ENCODE data around the gene MMP14. TPM values are rescaled to one million over a fixed set of nuclear protein-coding genes. Genes with fewer than 3 reads are reported as not detected.

Gene MMP14
- total RNA-seq, 1 donor, result 580 TPM

DNA sequence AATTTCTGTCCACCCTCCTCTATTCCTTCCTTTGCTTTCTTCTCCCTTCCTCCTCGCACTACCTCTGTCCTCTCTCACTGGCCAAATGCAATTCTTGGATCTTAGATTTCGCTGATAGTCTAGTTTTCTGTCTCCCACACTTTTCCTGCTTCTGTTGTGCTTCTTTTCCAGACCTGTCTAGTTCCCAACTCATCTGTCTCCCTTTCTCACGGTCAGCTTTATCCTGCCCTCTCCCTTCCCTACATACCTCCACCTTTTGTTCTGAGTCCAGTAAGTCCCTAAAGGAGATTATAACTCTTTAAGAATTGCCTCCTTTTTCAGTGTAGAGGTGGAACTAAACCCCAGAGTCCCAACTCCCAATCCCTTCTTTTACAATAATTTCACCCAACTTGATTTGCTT lies 880 bp upstream of the MMP14 start:
- Histone ChIP-seq H3K4me3 (ENCODE audit: insufficient read depth, low read length) (no peak overlapping the region), H3K79me2 (ENCODE audit: insufficient read depth, low read length) (peaks cover 63% of the 10 kb centered on the region), H3K4me1 (ENCODE audit: insufficient read depth, low read length) (peaks cover 29% of the 10 kb centered on the region), H3K27me3 (ENCODE audit: insufficient read depth, low read length) (no peaks in the 10 kb centered on the region), H3K4me2 (ENCODE audit: insufficient read depth, low read length) (peak overlapping the region; percentile 88), H3K36me3 (ENCODE audit: insufficient read depth, low read length) (peaks cover 26% of the 10 kb centered on the region), H3K27ac (ENCODE audit: low read depth, low read length) (peak overlapping the region; percentile 97), H4K20me1 (ENCODE audit: insufficient read depth, low read length) (peaks cover 11% of the 10 kb centered on the region), H3K9me3 (ENCODE audit: low read depth, low read length) (no peaks in the 10 kb centered on the region), H2AFZ (ENCODE audit: low read length) (no peak overlapping the region)
- TF ChIP-seq, protein P1, sequence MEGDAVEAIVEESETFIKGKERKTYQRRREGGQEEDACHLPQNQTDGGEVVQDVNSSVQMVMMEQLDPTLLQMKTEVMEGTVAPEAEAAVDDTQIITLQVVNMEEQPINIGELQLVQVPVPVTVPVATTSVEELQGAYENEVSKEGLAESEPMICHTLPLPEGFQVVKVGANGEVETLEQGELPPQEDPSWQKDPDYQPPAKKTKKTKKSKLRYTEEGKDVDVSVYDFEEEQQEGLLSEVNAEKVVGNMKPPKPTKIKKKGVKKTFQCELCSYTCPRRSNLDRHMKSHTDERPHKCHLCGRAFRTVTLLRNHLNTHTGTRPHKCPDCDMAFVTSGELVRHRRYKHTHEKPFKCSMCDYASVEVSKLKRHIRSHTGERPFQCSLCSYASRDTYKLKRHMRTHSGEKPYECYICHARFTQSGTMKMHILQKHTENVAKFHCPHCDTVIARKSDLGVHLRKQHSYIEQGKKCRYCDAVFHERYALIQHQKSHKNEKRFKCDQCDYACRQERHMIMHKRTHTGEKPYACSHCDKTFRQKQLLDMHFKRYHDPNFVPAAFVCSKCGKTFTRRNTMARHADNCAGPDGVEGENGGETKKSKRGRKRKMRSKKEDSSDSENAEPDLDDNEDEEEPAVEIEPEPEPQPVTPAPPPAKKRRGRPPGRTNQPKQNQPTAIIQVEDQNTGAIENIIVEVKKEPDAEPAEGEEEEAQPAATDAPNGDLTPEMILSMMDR (IDR thresholded peaks at IDR 0.05; ENCODE audit: extremely low read depth, low read depth, low read length), result no peak
- peak; percentile 31 for DNase-seq (ENCODE audit: insufficient read length, low spot score, missing footprints)

DNA sequence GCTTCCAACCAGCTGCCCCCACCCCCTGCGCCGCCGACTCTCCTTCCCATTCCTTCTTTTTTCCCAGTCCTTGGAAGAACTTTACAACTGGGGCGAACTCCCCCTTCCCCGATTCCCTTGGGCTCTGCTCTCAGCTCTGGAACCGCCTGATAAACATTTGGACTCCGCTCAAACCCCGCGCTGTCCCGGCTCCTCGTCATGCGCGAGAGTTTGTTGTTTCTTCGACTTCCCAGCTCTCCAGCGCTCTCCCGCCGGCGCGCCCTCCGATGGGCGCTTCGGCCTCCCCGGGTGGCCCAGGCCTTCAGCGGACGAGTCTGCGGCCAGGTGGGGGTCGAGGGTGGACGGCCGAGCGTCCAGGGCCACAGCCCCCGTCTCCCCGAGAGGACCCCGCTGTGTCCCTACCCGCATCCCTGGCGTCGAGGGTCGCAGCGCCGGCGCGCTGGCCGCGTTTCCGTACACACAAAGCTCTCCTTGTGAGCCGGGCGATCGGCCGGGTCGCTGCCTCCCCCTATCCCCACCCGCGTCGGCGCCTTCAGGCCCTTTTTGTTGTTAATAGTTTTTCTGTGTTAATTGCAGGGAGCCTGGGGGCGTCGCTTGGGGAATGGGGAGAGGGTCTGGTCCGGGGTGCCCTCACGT lies 847 bp downstream of the MMP14 start:
- peak overlapping the region; percentile 96 for H3K4me3 ChIP-seq (ENCODE audit: insufficient read depth, low read length)
- H2AFZ ChIP-seq (ENCODE audit: low read length), result no peak overlapping the region
- H3K36me3 ChIP-seq (ENCODE audit: insufficient read depth, low read length), result peaks cover 33% of the 10 kb centered on the region
- peak overlapping the region; percentile 88 for H3K4me2 ChIP-seq (ENCODE audit: insufficient read depth, low read length)
- H3K27ac ChIP-seq (ENCODE audit: low read depth, low read length), result peak overlapping the region; percentile 97
- H3K9me3 ChIP-seq (ENCODE audit: low read depth, low read length), result no peaks in the 10 kb centered on the region
- H4K20me1 ChIP-seq (ENCODE audit: insufficient read depth, low read length), result peaks cover 13% of the 10 kb centered on the region
- TF ChIP-seq, protein P1 (IDR thresholded peaks at IDR 0.05; ENCODE audit: extremely low read depth, low read depth, low read length), result no peak
- peaks cover 25% of the 10 kb centered on the region for H3K4me1 ChIP-seq (ENCODE audit: insufficient read depth, low read length)
- DNase-seq (ENCODE audit: insufficient read length, low spot score, missing footprints), result peak; percentile 91
- peaks cover 66% of the 10 kb centered on the region for H3K79me2 ChIP-seq (ENCODE audit: insufficient read depth, low read length)
- no peaks in the 10 kb centered on the region for H3K27me3 ChIP-seq (ENCODE audit: insufficient read depth, low read length)

DNA sequence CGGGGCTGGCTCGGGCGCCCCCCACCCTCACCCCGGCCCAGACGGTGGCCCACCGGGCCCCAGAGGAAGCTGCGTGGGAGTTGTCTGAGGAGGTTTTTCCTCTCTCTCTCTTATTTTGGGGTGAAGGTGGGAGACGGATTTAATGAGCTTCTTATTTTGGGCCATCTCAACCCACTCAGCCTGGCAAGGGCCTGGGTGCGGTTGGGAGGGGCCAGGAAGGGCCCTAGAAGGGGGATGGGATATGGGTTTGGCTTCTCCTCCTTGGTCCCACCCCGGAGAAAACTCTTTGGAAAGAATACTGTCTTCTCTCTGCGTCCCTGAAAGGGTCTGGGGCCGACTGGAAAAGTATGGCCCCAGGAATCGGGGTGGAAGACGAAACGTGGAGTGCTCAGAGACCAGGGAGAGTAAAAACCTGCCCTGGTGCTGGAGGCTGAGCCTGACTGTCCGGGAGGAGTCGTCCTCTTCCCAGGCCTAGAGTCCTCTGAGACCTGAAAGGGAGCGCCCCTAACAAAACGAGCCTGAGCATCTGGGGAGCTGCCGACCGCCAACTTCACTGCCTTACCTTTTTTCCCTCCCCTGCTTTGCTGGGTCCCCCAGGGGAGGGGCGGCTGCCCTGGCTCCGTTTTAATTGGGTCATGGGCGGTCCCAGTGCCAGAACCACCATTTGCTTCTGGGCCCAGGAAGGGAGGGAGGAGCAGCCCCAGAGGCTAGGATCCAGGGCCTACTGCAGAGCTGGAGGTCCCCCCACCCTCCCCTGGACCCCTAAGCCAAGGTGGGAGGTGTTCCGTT lies 1.6 kb downstream of the MMP14 start:
- TF ChIP-seq, protein P1 (IDR thresholded peaks at IDR 0.05; ENCODE audit: extremely low read depth, low read depth, low read length), result no peak
- Histone ChIP-seq H3K9me3 (ENCODE audit: low read depth, low read length) (no peaks in the 10 kb centered on the region), H3K4me2 (ENCODE audit: insufficient read depth, low read length) (peak overlapping the region; percentile 88), H4K20me1 (ENCODE audit: insufficient read depth, low read length) (peaks cover 17% of the 10 kb centered on the region), H3K4me1 (ENCODE audit: insufficient read depth, low read length) (peaks cover 25% of the 10 kb centered on the region), H3K36me3 (ENCODE audit: insufficient read depth, low read length) (peaks cover 40% of the 10 kb centered on the region), H3K79me2 (ENCODE audit: insufficient read depth, low read length) (peaks cover 73% of the 10 kb centered on the region), H3K4me3 (ENCODE audit: insufficient read depth, low read length) (peak overlapping the region; percentile 96), H3K27me3 (ENCODE audit: insufficient read depth, low read length) (no peaks in the 10 kb centered on the region), H2AFZ (ENCODE audit: low read length) (no peak overlapping the region), H3K27ac (ENCODE audit: low read depth, low read length) (peak overlapping the region; percentile 97)
- peak; percentile 93 for DNase-seq (ENCODE audit: insufficient read length, low spot score, missing footprints)

DNA sequence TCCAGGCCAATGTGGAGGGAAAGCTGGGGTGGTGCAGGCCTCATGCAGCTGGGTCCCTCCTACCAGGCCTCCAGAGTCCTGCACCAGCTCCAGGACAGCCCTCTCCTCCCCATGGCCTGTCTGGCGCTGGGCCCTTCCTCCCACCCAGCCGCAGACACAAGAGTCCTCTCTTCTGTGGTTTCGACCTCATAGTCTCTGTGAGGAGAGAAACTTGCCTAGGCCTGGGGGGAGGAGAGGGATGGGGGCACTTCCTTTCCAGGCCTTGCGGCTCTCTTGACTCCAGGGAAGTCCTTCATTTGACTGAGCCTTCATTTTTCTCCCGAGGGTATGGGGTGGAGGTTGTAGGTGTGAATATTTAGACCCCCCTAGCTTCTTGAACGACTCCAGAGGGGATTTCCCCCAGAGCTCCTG lies 2.3 kb downstream of the MMP14 start:
- TF ChIP-seq, protein P1 (IDR thresholded peaks at IDR 0.05; ENCODE audit: extremely low read depth, low read depth, low read length), result no peak
- Histone ChIP-seq H3K27me3 (ENCODE audit: insufficient read depth, low read length) (no peaks in the 10 kb centered on the region), H3K4me1 (ENCODE audit: insufficient read depth, low read length) (peaks cover 25% of the 10 kb centered on the region), H2AFZ (ENCODE audit: low read length) (no peak overlapping the region), H3K36me3 (ENCODE audit: insufficient read depth, low read length) (peaks cover 41% of the 10 kb centered on the region), H3K27ac (ENCODE audit: low read depth, low read length) (peak overlapping the region; percentile 97), H3K4me2 (ENCODE audit: insufficient read depth, low read length) (peak overlapping the region; percentile 88), H3K79me2 (ENCODE audit: insufficient read depth, low read length) (peaks cover 80% of the 10 kb centered on the region), H4K20me1 (ENCODE audit: insufficient read depth, low read length) (peaks cover 17% of the 10 kb centered on the region), H3K4me3 (ENCODE audit: insufficient read depth, low read length) (peak overlapping the region; percentile 96), H3K9me3 (ENCODE audit: low read depth, low read length) (no peaks in the 10 kb centered on the region)
- peak; percentile 91 for DNase-seq (ENCODE audit: insufficient read length, low spot score, missing footprints)

Data from osteoblast (primary cell).